HG03064 (cell line): ENCODE measurements around the gene RNASE7.

Experiments
- ATAC-seq: cut with Tn5 transposase; IDR thresholded peaks from one replicate; pipeline ENCODE4 v1.9.1; 2021; ENCODE audit warnings: low read depth; ENCODE audit not compliant: unreplicated experiment

RNASE7 gene

DNA sequence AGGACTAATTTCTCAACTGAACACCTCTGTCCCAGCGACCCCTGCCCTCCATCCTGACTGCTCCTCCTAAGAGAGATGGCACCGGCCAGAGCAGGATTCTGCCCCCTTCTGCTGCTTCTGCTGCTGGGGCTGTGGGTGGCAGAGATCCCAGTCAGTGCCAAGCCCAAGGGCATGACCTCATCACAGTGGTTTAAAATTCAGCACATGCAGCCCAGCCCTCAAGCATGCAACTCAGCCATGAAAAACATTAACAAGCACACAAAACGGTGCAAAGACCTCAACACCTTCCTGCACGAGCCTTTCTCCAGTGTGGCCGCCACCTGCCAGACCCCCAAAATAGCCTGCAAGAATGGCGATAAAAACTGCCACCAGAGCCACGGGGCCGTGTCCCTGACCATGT is 756 bp downstream of the RNASE7 start:
- ATAC-seq, result no peak

DNA sequence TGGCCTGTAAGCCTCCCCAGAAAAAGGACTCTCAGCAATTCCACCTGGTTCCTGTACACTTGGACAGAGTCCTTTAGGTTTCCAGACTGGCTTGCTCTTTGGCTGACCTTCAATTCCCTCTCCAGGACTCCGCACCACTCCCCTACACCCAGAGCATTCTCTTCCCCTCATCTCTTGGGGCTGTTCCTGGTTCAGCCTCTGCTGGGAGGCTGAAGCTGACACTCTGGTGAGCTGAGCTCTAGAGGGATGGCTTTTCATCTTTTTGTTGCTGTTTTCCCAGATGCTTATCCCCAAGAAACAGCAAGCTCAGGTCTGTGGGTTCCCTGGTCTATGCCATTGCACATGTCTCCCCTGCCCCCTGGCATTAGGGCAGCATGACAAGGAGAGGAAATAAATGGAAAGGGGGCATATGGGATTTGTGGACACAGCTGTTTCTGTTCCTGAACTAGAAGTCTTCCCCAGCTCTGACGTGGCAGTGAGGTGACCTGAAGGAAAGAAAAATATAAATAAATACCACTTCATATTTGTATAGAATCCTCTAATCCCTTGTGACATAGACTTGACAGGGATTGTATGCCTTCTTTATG is 1.3 kb downstream of the RNASE7 start:
- ATAC-seq, result no peak

DNA sequence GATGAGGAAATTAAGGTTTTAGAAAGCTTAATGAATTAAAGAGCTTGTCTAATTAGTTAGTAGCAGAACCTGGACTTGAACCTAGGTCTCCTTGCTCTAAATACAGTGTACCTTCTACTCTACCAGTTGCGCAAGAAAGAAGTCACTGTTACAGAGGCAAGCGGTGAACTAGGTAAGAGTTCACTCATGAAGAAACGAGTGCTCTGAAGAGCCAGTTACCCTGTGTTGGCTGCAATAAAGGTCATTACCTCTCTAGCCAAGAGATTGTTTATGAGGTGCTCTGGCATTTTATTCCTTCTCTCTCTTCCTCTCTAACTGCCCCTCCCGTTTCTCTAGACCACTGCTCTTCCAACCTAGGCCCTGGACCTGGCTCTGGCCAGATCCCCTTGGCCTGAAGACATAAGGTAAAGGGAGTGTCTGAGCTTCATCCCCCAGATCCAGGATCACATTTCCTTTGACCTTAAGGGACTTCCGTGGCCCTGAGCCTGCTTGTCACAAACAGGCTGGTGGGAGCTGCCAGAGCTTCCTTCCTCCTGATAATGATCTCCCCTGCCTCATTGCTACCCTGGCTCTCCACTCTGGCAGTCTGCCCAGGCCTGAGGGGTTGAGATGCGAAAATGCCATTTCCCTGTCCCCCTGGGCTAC is 1.9 kb downstream of the RNASE7 start:
- no peak for ATAC-seq

DNA sequence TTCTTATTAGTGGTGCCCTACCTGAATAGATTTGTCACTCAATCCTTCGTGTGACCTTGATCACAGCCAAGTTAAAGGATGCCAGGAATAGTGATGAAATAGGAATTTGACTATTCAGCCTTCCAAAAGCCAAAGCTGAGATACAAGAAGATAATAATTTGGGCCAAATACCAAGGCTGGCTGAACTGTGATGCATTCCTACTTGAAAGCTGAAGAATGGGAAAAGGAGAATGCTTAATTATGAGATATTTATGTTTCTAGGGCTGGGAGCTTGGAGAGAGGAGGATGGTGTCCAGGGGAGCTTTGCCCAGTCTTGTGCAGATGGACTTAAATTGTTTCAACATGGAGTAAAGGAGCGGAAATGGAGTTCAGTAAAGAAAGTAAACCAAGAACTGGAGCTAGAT is 5.2 kb downstream of the RNASE7 start:
- no peak for ATAC-seq

DNA sequence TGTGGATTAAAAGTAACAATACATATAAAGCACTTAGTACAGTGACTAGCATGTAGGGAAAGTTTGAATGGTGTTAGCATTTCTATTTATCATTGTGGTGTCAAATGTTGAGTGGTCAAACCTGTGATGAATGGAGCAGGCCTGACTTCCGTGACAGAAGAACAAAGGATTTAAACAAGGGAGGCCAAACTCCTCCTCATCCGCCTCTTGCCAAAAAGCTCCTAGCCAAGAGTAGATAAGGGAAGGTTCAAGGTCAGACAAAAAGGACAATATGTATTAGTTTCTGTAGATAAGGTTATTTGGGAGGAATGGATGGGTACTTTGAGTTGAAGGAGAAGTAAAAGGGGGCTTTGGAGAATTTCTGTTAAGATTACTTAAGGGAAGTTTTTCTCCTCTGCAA is 6.5 kb downstream of the RNASE7 start:
- ATAC-seq, result no peak

DNA sequence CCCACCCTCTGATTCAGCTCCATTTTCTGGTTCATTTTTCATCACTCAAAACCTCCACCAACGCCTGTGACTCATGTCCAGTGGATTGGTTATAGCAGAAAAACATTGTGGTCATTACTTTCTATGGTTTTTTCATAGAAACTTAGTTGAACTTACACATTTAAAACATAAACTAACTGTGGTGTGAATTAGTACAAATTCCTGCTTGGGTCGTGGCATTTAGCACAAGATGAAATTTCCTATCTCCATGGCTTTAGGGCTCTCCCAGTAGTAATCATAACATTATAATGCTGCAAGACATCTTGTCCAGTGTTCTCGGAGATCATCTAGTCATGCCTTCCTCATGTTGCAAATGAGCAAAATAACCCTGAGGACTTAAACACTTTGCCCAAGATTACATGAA is 7.1 kb downstream of the RNASE7 start:
- no peak for ATAC-seq

DNA sequence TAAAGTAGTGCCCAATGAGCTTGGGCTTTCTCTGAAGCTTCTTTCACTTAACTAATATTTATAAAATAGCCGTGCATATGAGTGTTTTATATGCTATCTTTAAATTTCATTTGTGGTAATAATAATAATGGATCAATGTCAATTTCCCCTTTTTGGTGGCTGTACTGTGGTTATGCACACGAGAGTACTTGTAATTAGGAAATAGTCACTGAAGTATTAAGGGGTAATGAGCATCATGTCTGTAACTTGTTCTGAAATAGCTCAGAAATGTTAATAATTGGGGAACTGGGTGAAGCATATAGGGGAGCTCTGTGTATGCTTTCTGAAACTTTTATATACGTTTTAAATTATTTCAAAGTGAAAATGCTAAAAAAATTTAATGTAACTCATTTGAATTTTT is 8.4 kb downstream of the RNASE7 start:
- ATAC-seq, result no peak

DNA sequence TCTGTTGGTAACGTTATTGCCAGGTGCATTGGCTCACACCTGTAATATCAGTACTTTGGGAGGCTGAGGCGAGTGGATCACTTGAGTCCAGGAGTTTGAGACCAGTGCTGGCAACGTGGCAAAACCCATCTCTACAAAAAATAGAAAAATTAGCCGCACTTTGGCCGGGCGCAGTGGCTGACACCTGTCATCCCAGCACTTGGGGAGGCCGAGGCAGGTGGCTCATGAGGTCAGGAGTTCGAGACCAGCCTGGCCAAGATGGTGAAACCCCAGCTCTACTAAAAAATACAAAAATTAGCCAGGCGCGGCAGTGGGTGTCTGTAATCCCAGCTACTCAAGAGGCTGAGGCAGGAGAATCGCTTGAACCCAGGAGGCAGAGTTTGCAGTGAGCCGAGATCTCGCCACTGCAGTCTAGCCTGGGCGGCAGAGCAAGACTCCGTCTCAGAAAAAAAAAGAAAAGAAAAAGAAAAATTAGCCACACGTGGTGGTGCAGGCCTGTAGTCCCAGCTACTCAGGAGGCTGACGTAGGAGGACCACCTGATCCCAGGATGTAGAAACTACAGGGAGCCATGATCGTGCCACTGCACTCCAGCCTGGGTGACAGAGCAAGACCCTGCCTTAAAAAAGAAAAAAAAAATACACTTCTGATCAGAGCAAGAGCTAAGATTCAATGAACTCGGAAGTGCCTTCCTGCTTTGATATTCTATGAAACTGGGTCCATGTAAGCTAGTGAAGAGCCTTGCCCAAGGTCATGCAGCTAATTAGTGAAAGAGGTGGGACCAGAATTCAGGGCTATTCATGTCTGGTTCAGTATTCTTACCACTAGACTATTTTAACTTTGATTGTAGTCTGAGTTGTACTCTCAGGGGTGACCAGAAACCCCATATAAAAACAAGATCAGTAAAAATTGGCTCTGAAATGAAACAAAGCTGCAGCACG is 11.3 kb downstream of the RNASE7 start:
- no peak for ATAC-seq

DNA sequence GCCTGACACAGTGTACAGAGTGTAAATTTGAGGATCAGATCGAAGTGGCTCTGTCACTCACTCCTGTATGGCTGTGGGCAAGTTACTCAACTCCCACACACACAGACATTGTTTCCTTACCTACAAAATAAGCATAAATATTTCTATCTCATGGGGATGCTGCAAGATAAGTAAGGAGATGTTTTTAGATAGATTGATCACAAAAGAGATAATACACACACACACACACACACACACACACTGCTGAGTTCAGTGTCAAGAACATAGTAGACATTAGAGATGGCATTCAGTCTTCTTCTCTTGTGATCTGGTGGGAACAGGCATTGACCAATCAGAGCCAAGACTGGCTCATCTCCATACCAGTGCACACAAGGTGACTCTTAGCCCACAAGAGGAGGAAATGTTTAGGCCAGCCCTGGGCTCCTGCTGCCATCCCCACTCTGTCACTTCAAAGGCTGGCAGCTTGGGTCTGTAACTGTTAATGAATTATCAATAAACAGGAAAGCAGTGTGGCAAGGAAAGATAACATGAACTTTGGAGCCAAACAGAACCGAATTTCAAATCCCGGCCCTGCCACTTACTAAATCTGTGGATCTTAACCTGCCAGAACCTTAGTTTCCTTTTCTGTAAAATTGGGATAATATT is 12.1 kb downstream of the RNASE7 start:
- no peak for ATAC-seq

DNA sequence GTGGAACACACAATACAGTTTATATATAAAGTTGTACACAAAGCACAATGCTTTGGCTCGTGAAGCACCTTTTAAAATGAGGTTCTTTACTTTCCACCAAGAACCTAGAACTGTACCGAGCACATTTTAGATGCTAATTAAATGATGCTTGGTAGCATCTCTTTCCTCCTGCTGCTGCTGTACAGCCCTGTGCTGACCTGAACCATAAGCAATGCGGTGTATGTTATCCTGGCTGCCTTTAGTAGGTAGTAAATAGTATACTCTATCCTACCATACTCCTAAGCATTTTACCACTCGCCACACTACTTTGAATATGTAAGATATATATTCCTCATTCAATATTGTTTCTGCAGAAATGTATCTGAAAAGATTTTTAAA is 12.6 kb downstream of the RNASE7 start:
- ATAC-seq, result no peak

DNA sequence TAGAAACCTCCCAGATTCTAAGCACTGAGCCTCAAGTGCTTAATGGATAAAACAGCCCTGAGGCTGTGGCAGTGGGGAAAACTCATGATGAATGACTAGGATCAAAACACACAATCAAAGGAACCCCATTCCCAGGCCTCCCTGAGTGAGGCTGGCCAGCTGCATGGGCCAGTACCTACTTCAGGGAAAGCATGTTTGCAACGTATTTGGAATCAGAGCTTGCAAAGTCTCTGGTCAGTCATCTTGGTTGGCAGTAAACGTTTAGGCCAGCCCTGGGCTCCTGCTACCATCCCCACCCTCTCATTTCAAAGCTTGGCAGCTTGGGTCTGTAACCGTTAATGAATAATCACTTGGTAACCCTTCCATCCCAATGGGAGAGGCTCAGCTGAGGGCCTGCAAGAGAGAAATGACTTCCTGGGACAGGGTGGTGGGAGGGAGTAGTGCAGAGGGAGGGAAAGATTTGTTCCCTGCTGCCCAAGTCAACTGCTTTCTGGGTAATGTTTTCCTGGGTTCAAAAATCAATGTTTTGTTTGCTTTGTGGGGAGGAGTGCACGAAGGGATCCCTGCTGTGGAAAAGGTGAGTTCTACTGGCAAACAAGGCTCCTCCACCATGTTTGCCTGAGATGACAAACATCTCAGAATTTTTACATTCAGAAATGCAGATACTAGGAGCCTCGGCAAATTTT is 13.4 kb downstream of the RNASE7 start:
- no peak for ATAC-seq

DNA sequence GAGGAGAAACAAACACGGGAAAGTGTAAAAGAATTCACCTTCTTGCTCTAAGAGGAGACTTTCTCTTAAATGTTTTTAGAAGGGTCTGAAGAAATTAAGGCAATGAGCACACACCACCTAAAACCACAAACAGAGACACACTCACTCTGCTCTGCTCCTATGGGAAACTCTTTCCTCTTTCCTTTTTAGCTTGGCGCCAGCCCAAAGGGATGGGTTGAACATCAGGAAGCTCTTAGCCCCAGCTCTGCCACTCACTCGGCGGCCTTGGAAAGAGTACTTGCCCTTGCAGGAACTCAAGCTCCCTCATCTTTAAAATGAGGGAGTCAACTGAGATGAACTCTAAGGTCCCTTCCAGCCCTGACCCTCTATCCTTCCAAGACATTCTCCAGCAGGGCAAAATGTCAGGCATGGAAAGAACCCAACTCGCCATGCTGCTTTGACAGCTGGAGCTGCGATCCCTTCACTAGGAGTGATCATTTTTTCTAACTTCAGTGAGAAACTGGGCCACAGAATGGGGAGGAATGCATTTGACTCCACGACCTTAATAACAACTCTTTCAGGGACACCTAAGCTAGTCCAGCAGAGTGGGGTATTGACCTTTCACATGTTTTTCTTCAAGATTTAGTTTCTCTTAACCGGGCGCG is 14.5 kb downstream of the RNASE7 start:
- no peak for ATAC-seq

DNA sequence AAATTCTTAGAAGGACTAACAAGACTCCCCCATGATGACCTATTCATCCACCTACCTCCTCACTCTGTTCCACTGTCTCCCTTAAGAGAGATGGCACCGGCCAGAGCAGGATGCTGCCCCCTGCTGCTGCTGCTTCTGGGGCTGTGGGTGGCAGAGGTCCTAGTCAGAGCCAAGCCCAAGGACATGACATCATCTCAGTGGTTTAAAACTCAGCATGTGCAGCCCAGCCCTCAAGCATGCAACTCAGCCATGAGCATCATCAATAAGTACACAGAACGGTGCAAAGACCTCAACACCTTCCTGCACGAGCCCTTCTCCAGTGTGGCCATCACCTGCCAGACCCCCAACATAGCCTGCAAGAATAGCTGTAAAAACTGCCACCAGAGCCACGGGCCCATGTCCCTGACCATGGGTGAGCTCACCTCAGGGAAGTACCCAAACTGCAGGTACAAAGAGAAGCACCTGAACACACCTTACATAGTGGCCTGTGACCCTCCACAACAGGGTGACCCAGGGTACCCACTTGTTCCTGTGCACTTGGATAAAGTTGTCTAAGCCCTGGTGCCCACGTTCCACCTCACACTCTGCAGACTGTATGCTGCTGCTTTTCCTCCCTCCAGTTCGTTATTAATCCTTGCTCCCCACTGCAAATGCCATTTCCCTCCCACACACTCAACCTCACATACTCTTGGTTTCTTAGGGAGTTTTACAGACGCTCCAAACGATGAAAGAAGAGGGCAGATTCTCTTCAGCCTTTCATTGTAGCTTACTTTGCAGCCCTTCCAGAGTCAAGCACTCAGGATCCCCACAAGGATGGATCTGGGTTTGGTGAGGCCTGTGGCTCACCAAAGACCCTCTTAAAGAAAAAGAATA is 15.9 kb downstream of the RNASE7 start, which contains the start of gene RNASE8:
RNASE8 (plus strand) TSS at position 20 of the 873 bp plus-strand sequence; CDS start at position 91, 71 bp downstream.
- no peak for ATAC-seq

DNA sequence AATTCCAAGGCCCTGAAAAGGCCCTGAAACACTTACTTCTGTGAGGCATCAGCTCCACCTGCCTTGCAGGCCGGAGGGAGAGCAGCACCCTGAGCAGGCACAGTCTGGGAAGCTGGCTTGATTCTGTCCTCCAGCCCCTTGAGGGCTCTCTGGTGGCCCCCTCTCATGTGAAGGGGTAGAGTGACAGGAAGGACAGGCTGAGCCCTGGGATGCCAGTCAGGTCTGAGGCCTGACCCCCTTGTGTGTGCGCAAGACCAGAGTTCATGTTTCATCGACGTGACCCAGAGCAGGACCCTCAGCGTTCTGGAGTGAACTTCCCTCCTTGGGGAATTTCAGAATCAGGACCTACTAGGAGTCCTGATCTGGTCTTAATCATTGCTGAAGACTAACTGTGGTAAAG is 16.7 kb downstream of the RNASE7 start:
- no peak for ATAC-seq

DNA sequence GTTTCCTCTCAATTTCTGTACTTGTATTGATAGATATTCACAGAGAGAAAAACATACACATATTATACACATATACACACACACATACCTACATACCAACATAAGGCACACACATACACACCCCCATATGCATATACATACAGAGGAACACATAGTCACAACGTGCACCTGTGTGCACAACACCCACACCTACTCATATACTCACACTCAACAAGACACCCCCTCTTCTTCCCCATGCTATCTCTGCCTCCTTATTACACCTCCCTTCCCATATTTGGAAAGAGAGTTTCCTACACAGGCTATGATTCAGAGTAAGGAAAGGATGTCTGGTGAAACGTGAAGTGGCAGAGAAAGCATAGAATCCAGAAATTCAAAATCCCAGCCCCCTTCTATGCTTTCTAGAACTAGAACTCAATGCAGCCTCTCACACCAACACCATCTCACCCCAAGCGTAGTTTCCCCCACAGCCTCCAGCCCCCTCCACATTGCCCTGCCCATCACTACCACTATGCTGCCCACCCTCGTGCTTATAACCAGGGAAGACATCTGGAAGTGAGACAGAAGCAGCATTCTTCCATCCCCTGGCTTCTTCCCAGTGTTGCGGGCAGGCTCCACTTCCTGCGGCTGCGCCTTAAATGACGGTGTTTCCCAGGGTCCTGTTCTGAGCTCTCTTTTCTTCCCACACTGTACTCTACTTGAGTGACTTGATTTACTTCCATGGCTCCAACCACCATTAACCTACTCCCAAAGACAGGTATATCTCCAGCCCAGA is 17.9 kb downstream of the RNASE7 start:
- ATAC-seq, result no peak

DNA sequence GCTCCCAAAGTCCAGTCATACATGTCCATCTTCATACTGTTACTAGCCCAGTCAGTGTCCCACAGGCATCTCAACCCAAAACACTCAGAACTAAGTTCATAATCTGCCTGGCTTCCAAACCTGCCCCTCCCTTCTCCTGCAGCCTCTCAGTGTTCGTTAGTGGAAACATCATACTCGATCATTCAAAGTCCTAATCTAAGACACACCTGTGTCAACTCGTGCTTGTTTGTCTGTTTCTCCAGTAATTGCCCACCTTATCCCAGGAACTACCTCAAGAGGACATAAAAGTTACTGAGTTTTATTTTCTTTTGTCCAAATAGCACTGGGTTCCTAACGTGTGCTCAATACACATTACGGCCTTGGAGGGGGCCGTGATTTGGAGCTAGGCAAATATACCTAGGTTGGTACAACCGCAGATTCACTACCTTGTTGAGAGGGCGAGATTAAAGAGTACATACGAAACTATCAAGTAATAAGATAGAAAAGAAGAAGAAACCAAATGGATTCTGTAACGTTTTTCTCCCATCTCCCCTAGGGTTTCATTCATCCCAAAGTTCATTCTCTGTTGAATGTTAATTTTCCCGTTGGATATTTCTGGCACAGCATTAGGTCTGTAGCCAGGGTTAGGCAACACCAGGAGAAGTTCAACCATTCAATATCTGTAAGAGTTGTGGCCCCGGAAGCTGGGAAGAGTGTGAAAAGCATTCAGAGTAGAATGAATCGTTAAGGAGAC is 18.6 kb downstream of the RNASE7 start:
- no peak for ATAC-seq

DNA sequence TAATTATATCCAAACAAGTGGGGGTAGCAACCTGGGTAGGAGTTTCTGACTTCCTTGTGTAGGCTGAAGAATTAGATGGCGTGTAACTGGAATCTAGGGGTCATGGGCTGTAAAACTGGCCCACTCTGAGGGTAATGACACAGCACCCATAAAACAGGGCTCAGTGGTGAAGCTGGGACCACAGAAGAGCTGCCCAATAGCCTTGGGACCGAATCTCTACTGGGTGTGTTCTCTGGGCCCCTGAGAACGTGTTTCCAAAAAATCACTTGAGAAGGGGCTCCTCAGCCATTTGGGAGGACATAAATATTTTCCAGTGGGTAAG is 19.1 kb downstream of the RNASE7 start:
- no peak for ATAC-seq

DNA sequence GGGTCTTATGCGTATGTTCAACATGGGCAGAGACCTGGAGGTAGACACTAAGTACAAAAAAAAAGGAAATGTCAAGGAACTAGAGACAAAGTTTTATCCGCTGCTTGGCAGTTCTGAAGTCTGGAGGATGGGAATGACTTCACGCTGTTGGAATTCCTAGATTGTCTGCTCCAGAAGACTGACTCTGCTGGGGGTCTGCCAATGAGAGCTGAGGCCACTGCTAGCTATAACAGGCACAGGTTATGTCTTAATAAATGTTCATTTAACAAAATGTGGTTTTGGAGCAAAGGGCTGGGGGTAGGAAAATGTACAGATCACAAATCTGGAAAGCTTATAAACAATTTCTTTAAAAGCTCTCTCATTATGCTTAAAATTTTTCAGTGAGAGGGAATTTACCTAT is 21.3 kb downstream of the RNASE7 start:
- ATAC-seq, result no peak
